Endothelial cell (in vitro differentiated cells): ENCODE measurements around the gene AGK. TPM values are rescaled to one million over a fixed set of nuclear protein-coding genes. Genes with fewer than 3 reads are reported as not detected.

Source experiments
- DNase-seq: peaks from one replicate; pipeline ENCODE4 v3.0.0; 2021; ENCODE audit warnings: low spot score
- H3K27ac Mint-ChIP-seq: one replicate; pipeline ENCODE4 v1.8.0; 2021; ENCODE audit warnings: mixed read lengths, inconsistent platforms; ENCODE audit not compliant: unreplicated experiment
- H3K27me3 Mint-ChIP-seq: one replicate; pipeline ENCODE4 v1.8.0; 2021; ENCODE audit warnings: mild to moderate bottlenecking, moderate library complexity, mixed read lengths, inconsistent platforms; ENCODE audit not compliant: unreplicated experiment
- H3K36me3 Mint-ChIP-seq: one replicate; pipeline ENCODE4 v1.8.0; 2021; ENCODE audit warnings: mild to moderate bottlenecking, low read depth, mixed read lengths, inconsistent platforms; ENCODE audit not compliant: unreplicated experiment
- H3K4me1 Mint-ChIP-seq: one replicate; pipeline ENCODE4 v1.8.0; 2021; ENCODE audit warnings: mild to moderate bottlenecking, mixed read lengths, inconsistent platforms; ENCODE audit not compliant: unreplicated experiment
- H3K4me3 Mint-ChIP-seq: one replicate; pipeline ENCODE4 v1.8.0; 2021; ENCODE audit warnings: mild to moderate bottlenecking, mixed read lengths, inconsistent platforms; ENCODE audit not compliant: unreplicated experiment
- H3K9me3 Mint-ChIP-seq: one replicate; pipeline ENCODE4 v1.8.0; 2021; ENCODE audit warnings: mixed read lengths, inconsistent platforms; ENCODE audit not compliant: unreplicated experiment
- CTCF ChIP-seq: fragments of 200-600 bp; sonication (generic); IDR thresholded peaks from one replicate; pipeline ENCODE4 v1.5.0; 2021; ENCODE audit warnings: antibody characterized with exemption; ENCODE audit not compliant: unreplicated experiment
- total RNA-seq: library from RNA; stranded (reverse); fragmentation: NEBNext Ultra II Directional; extraction: Animal tissue kit (Norgen Biotek cat#: 25700); gene quantifications from one replicate; pipeline ENCODE4 v1.2.1, GENCODE V29; 2021; ENCODE audit not compliant: unreplicated experiment

AGK gene
- total RNA-seq, 1 donor from 2014 or later = 32.0 TPM

DNA sequence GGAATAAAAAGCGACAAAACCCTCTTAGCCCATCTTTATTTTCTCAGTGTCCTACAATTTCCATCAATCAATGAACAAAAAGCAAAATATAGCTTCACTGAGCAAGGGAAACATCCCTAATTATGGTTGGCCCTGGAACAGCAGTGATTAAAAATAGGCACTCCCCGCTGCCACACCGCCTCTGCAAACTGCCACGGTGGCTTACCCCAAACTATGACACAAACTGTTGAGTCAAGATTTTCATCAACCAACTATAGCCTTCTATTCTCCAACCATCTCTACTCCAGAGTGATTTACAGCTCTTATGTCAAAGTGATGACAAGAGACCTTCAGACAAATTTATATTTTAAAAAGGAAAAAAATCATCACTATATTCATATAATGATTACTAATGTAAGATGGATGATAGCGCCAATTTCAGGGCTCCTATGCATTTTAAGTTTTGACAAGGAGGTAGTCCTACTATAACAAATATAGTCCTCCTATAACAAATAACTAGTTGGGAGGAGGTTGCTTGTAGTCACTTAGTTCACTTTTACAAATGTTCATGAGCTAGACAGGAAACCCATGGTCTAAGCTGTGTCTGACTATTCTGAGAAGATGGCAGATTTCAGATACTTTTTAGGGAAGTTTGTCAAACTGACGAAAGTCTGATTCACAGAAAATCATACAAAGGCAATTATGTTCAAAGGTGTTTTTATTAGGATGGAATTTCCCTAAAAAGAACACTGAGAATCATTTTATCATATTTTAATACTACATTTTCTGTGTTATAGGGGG is 124.4 kb downstream of the AGK start:
- no peak for DNase-seq
- Mint-ChIP-seq H3K4me1 (peaks cover 48% of the 10 kb centered on the region), H3K27me3 (no peaks in the 10 kb centered on the region), H3K27ac (peak overlapping the region; percentile 100), H3K4me3 (no peak overlapping the region), H3K36me3 (peaks cover 24% of the 10 kb centered on the region), H3K9me3 (no peaks in the 10 kb centered on the region)
- no peak for TF ChIP-seq CTCF

- Mint-ChIP-seq H3K27me3 (no peaks in the 10 kb centered on the region), H3K4me1 (peaks cover 46% of the 10 kb centered on the region), H3K36me3 (peaks cover 22% of the 10 kb centered on the region), H3K9me3 (no peaks in the 10 kb centered on the region), H3K4me3 (no peak overlapping the region), H3K27ac (peak overlapping the region; percentile 100)
- no peak for DNase-seq
- TF ChIP-seq CTCF = no peak
Measured at GRCh38 chr7:141676618-141677017, 125.4 kb downstream of the AGK start.

DNA sequence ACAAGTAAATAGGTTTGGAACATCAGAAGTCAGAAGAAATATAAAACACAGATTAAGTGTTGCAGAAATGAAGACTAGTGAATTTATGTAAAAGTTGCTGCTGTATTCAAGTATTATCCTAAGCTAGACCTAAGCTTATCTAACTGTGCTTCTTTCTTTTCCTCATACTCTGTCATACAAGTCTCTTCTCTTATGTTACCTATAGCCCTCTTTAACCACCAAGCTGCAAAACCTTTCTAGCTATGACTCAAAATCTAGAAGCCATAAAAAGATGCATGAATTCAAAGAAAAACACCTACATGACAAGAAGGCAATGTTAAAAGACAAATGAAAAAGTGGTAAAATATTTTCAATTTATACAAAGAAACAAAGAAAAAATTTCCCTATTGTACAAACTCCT is 127.8 kb downstream of the AGK start:
- Mint-ChIP-seq H3K4me1 (peaks cover 25% of the 10 kb centered on the region), H3K9me3 (no peaks in the 10 kb centered on the region), H3K27ac (no peak overlapping the region), H3K27me3 (no peaks in the 10 kb centered on the region), H3K36me3 (peaks cover 8% of the 10 kb centered on the region), H3K4me3 (no peak overlapping the region)
- TF ChIP-seq CTCF = no peak
- DNase-seq = no peak

- H3K27ac Mint-ChIP-seq = peak overlapping the region; percentile 33
Measured at GRCh38 chr7:141685285-141686023, 134.2 kb downstream of the AGK start.

More at GRCh38 chr7:141685285-141686023, 134.2 kb downstream of the AGK start:
- H3K36me3 Mint-ChIP-seq = peaks cover 25% of the 10 kb centered on the region
- H3K27me3 Mint-ChIP-seq = no peaks in the 10 kb centered on the region
- H3K9me3 Mint-ChIP-seq = no peaks in the 10 kb centered on the region
- no peak for DNase-seq
- peak overlapping the region; percentile 30 for H3K4me3 Mint-ChIP-seq
- peaks cover 23% of the 10 kb centered on the region for H3K4me1 Mint-ChIP-seq
- no peak for TF ChIP-seq CTCF
